ENCODE measurements around the gene TXLNB. TPM values are rescaled to one million over a fixed set of nuclear protein-coding genes. Genes with fewer than 3 reads are reported as not detected.

TXLNB gene
- total RNA-seq, 4 donors from 2014 or later: 0.26 to 2.5 (median 1.9) TPM

DNA sequence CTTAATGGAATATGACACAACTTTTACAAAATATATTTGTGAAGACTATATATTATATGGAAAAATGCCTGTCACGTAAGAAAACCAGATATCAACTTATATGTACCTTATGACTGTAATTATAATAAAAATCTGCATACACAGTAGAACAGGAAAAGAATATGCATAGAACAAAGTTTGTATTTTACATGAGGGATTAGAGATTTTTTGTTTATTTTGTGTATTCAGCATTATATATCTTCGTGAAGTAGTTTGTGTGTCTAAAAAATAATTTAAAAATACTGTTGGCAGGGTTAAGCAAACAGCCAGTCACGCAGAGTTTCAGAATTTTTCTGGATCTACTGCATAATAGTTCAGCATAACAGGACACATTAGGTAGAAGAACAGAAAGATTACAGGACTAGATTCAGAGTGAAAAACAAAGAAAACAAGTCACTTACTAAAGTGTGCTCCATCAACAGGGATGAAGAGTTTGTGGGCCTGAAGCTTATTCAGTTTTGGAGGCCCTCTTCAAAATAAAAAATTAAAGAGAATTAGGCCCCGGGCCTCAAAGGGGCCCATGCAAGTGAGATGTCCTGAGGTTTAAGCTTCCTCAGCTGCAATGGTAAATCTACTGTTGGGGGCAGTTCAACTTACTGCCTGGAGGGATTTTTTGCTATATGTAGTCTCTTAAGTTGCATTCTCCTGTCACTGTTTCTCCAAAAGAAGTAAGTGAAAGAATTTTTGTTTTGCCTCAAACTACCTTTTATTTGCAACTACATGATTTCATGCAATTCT, 16.3 kb downstream of the TXLNB start:
- no peak for DNase-seq

DNA sequence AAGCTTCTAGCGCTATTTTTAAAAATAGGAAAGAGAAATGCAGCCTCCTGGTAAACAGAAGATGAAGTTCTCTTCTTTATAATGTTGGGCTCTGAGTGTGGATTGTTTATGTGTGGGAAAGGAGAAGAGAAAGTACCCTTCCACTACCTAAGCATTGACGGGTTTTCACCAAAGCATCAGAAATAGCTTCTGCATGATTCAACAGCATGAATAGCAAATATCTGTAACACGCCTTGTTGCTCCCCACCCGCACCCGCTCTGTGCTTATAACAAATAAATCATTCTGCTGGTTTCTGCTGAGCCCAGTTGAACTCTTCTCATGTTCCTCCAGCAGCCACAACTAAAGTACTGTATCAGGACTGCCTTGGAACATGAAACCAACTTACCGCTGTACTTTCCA, 20.7 kb downstream of the TXLNB start:
- TF ChIP-seq POLR2A (IDR thresholded peaks at IDR 0.05): no peak
- TF ChIP-seq, protein P1, sequence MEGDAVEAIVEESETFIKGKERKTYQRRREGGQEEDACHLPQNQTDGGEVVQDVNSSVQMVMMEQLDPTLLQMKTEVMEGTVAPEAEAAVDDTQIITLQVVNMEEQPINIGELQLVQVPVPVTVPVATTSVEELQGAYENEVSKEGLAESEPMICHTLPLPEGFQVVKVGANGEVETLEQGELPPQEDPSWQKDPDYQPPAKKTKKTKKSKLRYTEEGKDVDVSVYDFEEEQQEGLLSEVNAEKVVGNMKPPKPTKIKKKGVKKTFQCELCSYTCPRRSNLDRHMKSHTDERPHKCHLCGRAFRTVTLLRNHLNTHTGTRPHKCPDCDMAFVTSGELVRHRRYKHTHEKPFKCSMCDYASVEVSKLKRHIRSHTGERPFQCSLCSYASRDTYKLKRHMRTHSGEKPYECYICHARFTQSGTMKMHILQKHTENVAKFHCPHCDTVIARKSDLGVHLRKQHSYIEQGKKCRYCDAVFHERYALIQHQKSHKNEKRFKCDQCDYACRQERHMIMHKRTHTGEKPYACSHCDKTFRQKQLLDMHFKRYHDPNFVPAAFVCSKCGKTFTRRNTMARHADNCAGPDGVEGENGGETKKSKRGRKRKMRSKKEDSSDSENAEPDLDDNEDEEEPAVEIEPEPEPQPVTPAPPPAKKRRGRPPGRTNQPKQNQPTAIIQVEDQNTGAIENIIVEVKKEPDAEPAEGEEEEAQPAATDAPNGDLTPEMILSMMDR (IDR thresholded peaks at IDR 0.05): no peak
- DNase-seq: no peak
- Histone ChIP-seq H3K36me3 (no peaks in the 10 kb centered on the region), H3K4me3 (no peak overlapping the region), H3K27me3 (no peaks in the 10 kb centered on the region), H3K9me3 (no peaks in the 10 kb centered on the region), H3K4me1 (no peaks in the 10 kb centered on the region), H3K27ac (no peak overlapping the region)
- intact Hi-C loops (cut with DNase I; ENCODE audit: low total_unique reads): no loop called here

More for the DNA sequence above, 16.3 kb downstream of the TXLNB start:
- H3K4me3 ChIP-seq: no peak overlapping the region
- no peak for TF ChIP-seq POLR2A (IDR thresholded peaks at IDR 0.05)
- TF ChIP-seq, protein P1 (IDR thresholded peaks at IDR 0.05): no peak
- no peaks in the 10 kb centered on the region for H3K9me3 ChIP-seq
- H3K27ac ChIP-seq: no peak overlapping the region
- intact Hi-C loops (cut with DNase I; ENCODE audit: low total_unique reads): no loop called here
- H3K4me1 ChIP-seq: no peaks in the 10 kb centered on the region
- H3K27me3 ChIP-seq: no peaks in the 10 kb centered on the region
- no peaks in the 10 kb centered on the region for H3K36me3 ChIP-seq

- Histone ChIP-seq H3K27ac (no peak overlapping the region), H3K4me3 (no peak overlapping the region), H3K4me1 (no peaks in the 10 kb centered on the region), H3K27me3 (no peaks in the 10 kb centered on the region), H3K9me3 (no peaks in the 10 kb centered on the region), H3K36me3 (no peaks in the 10 kb centered on the region)
- TF ChIP-seq, protein P1 (IDR thresholded peaks at IDR 0.05): no peak
- no peak for TF ChIP-seq POLR2A (IDR thresholded peaks at IDR 0.05)
- intact Hi-C loops (cut with DNase I; ENCODE audit: low total_unique reads): no loop called here
- no peak for DNase-seq
These were observed 21.5 kb downstream of the TXLNB start for GRCh38 chr6:139270249-139270648.

DNA sequence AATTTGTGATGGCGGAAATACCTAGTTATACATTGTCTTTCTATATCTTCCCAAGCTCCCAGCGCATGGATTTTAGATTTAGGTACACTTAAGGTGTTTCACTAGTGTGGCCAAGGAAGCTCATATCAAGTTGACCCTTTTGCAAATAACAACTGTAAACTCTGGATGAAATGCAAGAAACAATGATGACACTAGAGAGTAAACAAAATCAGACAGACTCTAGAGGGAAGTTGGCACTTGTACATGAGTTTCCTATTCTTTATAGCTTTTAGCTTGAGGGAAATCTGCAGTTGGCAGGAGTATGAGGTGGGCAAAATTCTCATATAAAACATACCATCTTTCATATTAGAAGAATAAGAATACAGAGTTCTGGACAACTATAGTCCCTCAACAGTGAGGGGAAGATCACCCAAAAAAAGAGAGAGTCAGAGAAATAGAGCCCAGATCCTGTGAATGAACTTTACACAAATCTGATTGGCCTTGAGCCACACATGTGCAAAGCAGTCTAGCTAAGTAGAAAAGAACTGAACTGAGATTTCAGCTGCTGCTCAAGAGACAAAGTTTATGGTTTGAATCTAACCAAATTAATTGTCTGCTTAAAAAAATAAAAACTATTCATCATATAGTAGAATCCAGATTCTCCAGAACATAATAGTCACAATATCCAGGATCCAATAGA, 26.1 kb downstream of the TXLNB start:
- no peak for TF ChIP-seq POLR2A (IDR thresholded peaks at IDR 0.05)
- TF ChIP-seq, protein P1 (IDR thresholded peaks at IDR 0.05): no peak
- DNase-seq: no peak
- intact Hi-C loops (cut with DNase I; ENCODE audit: low total_unique reads): no loop called here

More for the DNA sequence above, 26.1 kb downstream of the TXLNB start:
- Histone ChIP-seq H3K36me3 (no peaks in the 10 kb centered on the region), H3K9me3 (no peaks in the 10 kb centered on the region), H3K27me3 (no peaks in the 10 kb centered on the region), H3K4me3 (no peak overlapping the region), H3K27ac (no peak overlapping the region), H3K4me1 (no peaks in the 10 kb centered on the region)
